A673 (cell line): Measurements from ENCODE around the gene MPP4.

Experiments used
- CTCF ChIP-seq: fragments of 300-800, 200-600 bp; sonication (generic); conservative IDR thresholded peaks from 2 replicates; pipeline ENCODE4 v1.5.1; 2017; ENCODE audit warnings: low read depth, mild to moderate bottlenecking, antibody characterized with exemption, low read length, moderate library complexity, mixed read lengths
- EZH2 ChIP-seq: fragments of 200-600 bp; sonication (generic); IDR thresholded peaks from 2 replicates; pipeline ENCODE4 v1.6.1; 2017; ENCODE audit warnings: borderline replicate concordance, low read depth, mild to moderate bottlenecking, mixed read lengths, antibody characterized with exemption, low read length; ENCODE audit not compliant: poor library complexity, severe bottlenecking

GRCh38 chr2:201697899-201698298, 545 bp downstream of the MPP4 start:
- TF ChIP-seq CTCF, result no peak
- no peak for TF ChIP-seq EZH2
